GM12878 (cell line): ENCODE data around the gene DNAJC4.

Experiments
- CTCF ChIP-seq, 3 experiments: IDR thresholded peaks in 2 of 3; conservative IDR thresholded peaks in 1 of 3; 2 replicates each; pipeline ENCODE4 v1.5.1; 2011; ENCODE audit warnings: low read depth in 3 of 3, low read length in 3 of 3, mild to moderate bottlenecking in 3 of 3, control low read depth in 2 of 3, moderate library complexity in 2 of 3, inconsistent platforms in 1 of 3, mixed read lengths in 1 of 3; ENCODE audit not compliant: control insufficient read depth in 2 of 3, insufficient read depth in 1 of 3; ENCODE audit errors: extremely low read depth in 1 of 3
- FOXM1 ChIP-seq: IDR thresholded peaks from 2 replicates; pipeline ENCODE4 v1.6.1; 2012; ENCODE audit warnings: low read depth, mild to moderate bottlenecking, inconsistent platforms, low read length, moderate library complexity
- POLR2A ChIP-seq: IDR thresholded peaks from 2 replicates; pipeline ENCODE4 v1.6.1; 2011; ENCODE audit warnings: low read depth, mild to moderate bottlenecking, low read length
- POLR2AphosphoS5 ChIP-seq: IDR thresholded peaks from 2 replicates; pipeline ENCODE4 v1.6.1; 2011; ENCODE audit warnings: mild to moderate bottlenecking, low read length, inconsistent platforms

DNA sequence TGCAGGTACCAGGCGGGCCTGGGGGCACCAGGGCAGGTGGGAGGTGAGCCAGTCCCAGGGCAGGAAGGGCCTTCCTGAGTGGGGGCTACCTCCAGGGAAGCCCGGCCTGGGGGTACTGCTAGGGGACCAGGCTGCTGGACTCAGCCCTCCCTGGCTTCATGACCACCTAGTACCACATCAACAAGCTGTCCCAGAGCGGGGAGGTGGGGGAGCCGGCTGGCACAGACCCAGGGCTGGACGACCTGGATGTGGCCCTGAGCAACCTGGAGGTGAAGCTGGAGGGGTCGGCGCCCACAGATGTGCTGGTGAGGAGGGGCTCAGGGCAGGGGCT is 11.0 kb upstream of the DNAJC4 start:
- no peak for TF ChIP-seq CTCF (IDR thresholded peaks at IDR 0.05 in 2 of 3, conservative IDR thresholded peaks at IDR 0.05 in 1 of 3; ENCODE audit: control insufficient read depth in 2 of 3, extremely low read depth in 1 of 3, insufficient read depth in 1 of 3, low read depth in 3 of 3, low read length in 3 of 3)
- peak; percentile 48; the same call in 1 of the 2 replicates for TF ChIP-seq POLR2A
- no peak for TF ChIP-seq POLR2AphosphoS5
- no peak for TF ChIP-seq FOXM1
